Measurements from ENCODE around the gene RAC3. TPM values are rescaled to one million over a fixed set of nuclear protein-coding genes. Genes with fewer than 3 reads are reported as not detected.

Gene RAC3
- polyA plus RNA-seq, 1 donor (not counting 4 experiments of a cell fraction or from before 2014, with no cell fraction given), result 12.3 TPM

GRCh38 chr17:81983639-81984373, 47.7 kb upstream of the RAC3 start:
- no peak overlapping the region for H2AFZ ChIP-seq (ENCODE audit: control insufficient read depth, low read length)
- H3K27me3 ChIP-seq (ENCODE audit: control insufficient read depth, extremely low read depth, insufficient read depth, low read length), result no peaks in the 10 kb centered on the region
- H4K20me1 ChIP-seq (ENCODE audit: control insufficient read depth, extremely low read depth, insufficient read depth, low read length), result no peaks in the 10 kb centered on the region
- no peaks in the 10 kb centered on the region for H3K9me1 ChIP-seq (ENCODE audit: control insufficient read depth, extremely low read depth, insufficient read depth, low read length)
- no peak for TF ChIP-seq EZH2 (IDR thresholded peaks at IDR 0.05; ENCODE audit: low read length)
- TF ChIP-seq, protein P1, sequence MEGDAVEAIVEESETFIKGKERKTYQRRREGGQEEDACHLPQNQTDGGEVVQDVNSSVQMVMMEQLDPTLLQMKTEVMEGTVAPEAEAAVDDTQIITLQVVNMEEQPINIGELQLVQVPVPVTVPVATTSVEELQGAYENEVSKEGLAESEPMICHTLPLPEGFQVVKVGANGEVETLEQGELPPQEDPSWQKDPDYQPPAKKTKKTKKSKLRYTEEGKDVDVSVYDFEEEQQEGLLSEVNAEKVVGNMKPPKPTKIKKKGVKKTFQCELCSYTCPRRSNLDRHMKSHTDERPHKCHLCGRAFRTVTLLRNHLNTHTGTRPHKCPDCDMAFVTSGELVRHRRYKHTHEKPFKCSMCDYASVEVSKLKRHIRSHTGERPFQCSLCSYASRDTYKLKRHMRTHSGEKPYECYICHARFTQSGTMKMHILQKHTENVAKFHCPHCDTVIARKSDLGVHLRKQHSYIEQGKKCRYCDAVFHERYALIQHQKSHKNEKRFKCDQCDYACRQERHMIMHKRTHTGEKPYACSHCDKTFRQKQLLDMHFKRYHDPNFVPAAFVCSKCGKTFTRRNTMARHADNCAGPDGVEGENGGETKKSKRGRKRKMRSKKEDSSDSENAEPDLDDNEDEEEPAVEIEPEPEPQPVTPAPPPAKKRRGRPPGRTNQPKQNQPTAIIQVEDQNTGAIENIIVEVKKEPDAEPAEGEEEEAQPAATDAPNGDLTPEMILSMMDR (optimal IDR thresholded peaks at IDR 0.05 in 1 of 3, IDR thresholded peaks at IDR 0.05 in 1 of 3, conservative IDR thresholded peaks at IDR 0.05 in 1 of 3; ENCODE audit: extremely low read depth in 1 of 3, insufficient read depth in 2 of 3, low read length in 3 of 3), result no peak
- DNase-seq (ENCODE audit: low read depth, low spot score) (no peak), FAIRE-seq (no peak)
- no peak overlapping the region for H3K27ac ChIP-seq (ENCODE audit: control insufficient read depth, insufficient read depth, low read length)
- H3K79me2 ChIP-seq (ENCODE audit: control insufficient read depth, insufficient read depth, low read length), result no peaks in the 10 kb centered on the region
- H3K4me1 ChIP-seq (ENCODE audit: control insufficient read depth, extremely low read depth, insufficient read depth, low read length), result peaks cover 10% of the 10 kb centered on the region
- H3K36me3 ChIP-seq (ENCODE audit: control insufficient read depth in 2 of 2, extremely low read depth in 1 of 2, insufficient read depth in 2 of 2, low read length in 2 of 2), result peaks cover 6 to 12% of the 10 kb centered on the region in 2 experiments
- dilution Hi-C loops (cut with MboI; ENCODE audit: extremely low pct_ligation_motif_present, low sequenced_read_pairs), result no loop called here
- no peak overlapping the region for H3K9ac ChIP-seq (ENCODE audit: control insufficient read depth, extremely low read depth, insufficient read depth, low read length)
- H3K4me2 ChIP-seq (ENCODE audit: control insufficient read depth, extremely low read depth, insufficient read depth, low read depth, low read length), result no peak overlapping the region
- H3K9me3 ChIP-seq (ENCODE audit: control insufficient read depth, low read depth, low read length), result no peaks in the 10 kb centered on the region
- H3K4me3 ChIP-seq (ENCODE audit: control insufficient read depth in 2 of 3, extremely low read depth in 1 of 3, insufficient read depth in 2 of 3, low read depth in 1 of 3, low read length in 3 of 3), result no peak overlapping the region

DNA sequence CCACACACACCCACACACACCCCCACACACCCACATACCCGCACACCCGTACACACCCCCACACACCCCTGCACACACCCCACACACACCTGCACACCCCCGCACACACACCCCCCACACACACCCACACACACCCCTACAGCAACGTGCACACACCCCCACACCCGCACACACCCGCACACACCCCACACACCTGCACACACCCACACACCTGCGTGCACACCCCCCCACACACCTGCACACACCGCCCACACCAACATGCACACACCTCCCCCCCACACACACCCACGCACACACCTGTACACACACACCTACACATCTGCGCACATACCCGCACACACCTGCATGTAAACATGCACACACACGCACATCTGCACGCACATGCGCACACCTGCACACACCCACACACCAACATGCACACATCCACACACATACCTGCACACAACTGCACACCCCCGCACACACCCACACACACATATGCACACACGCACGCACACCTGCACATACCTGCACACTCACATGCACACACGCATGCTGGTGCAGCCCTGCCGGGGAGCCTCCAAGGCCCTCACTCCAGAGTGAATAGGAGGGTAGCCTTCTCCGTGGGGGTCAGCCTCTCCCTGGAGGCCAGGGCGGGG, 46.6 kb upstream of the RAC3 start:
- Histone ChIP-seq H3K36me3 (ENCODE audit: control insufficient read depth in 2 of 2, extremely low read depth in 1 of 2, insufficient read depth in 2 of 2, low read length in 2 of 2) (peaks cover 6 to 12% of the 10 kb centered on the region in 2 experiments), H3K4me3 (ENCODE audit: control insufficient read depth in 2 of 3, extremely low read depth in 1 of 3, insufficient read depth in 2 of 3, low read depth in 1 of 3, low read length in 3 of 3) (no peak overlapping the region), H3K9ac (ENCODE audit: control insufficient read depth, extremely low read depth, insufficient read depth, low read length) (no peak overlapping the region), H2AFZ (ENCODE audit: control insufficient read depth, low read length) (no peak overlapping the region), H3K27me3 (ENCODE audit: control insufficient read depth, extremely low read depth, insufficient read depth, low read length) (no peaks in the 10 kb centered on the region), H3K4me1 (ENCODE audit: control insufficient read depth, extremely low read depth, insufficient read depth, low read length) (peaks cover 10% of the 10 kb centered on the region), H3K9me1 (ENCODE audit: control insufficient read depth, extremely low read depth, insufficient read depth, low read length) (no peaks in the 10 kb centered on the region), H3K4me2 (ENCODE audit: control insufficient read depth, extremely low read depth, insufficient read depth, low read depth, low read length) (no peak overlapping the region), H3K9me3 (ENCODE audit: control insufficient read depth, low read depth, low read length) (no peaks in the 10 kb centered on the region), H3K27ac (ENCODE audit: control insufficient read depth, insufficient read depth, low read length) (no peak overlapping the region), H3K79me2 (ENCODE audit: control insufficient read depth, insufficient read depth, low read length) (no peaks in the 10 kb centered on the region), H4K20me1 (ENCODE audit: control insufficient read depth, extremely low read depth, insufficient read depth, low read length) (no peaks in the 10 kb centered on the region)
- dilution Hi-C loops (cut with MboI; ENCODE audit: extremely low pct_ligation_motif_present, low sequenced_read_pairs), result no loop called here
- DNase-seq (ENCODE audit: low read depth, low spot score), result no peak
- no peak for FAIRE-seq
- TF ChIP-seq EZH2 (IDR thresholded peaks at IDR 0.05; ENCODE audit: low read length), result no peak
- TF ChIP-seq, protein P1 (optimal IDR thresholded peaks at IDR 0.05 in 1 of 3, IDR thresholded peaks at IDR 0.05 in 1 of 3, conservative IDR thresholded peaks at IDR 0.05 in 1 of 3; ENCODE audit: extremely low read depth in 1 of 3, insufficient read depth in 2 of 3, low read length in 3 of 3), result no peak
